H1 (cell line): Measurements from ENCODE around the gene KCNH1. TPM values are rescaled to one million over a fixed set of nuclear protein-coding genes. Genes with fewer than 3 reads are reported as not detected.

Source experiments
- CTCF ChIA-PET: fragments of 300-600 bp; sonication (Branson Sonifier 250); formaldehyde crosslinking; loops from one replicate; lab custom pipeline; 2021; ENCODE audit not compliant: partially characterized antibody; lab: Charles Lee
- POLR2A ChIA-PET: fragments of 300-600 bp; sonication (Branson Sonifier 250); formaldehyde crosslinking; loops from one replicate; lab custom pipeline; 2021; ENCODE audit warnings: inconsistent platforms; ENCODE audit not compliant: partially characterized antibody; lab: Charles Lee
- DNase-seq, 2 experiments: peaks; one replicate each; pipeline versions ENCODE4 v3.0.0 to v3.0.0-alpha.2; 2010 to 2022; ENCODE audit warnings: low spot score in 2 of 2, low read depth in 1 of 2, mixed read lengths in 1 of 2
- FAIRE-seq: peaks from 2 replicates; lab custom pipeline; 2011; peaks lifted over from hg19 to GRCh38; lab: Jason Lieb, UNC
- H2AFZ ChIP-seq: 2 replicates; pipeline ENCODE4 v1.8.1; 2012; ENCODE audit warnings: low read length, inconsistent platforms
- H2AK5ac ChIP-seq: 2 replicates; pipeline ENCODE4 v1.6.1; 2013; ENCODE audit warnings: low read depth, low read length
- H2BK120ac ChIP-seq: replicated peaks from 2 replicates; pipeline ENCODE3; 2013; ENCODE audit warnings: low read depth, low read length, inconsistent platforms
- H2BK12ac ChIP-seq: 2 replicates; pipeline ENCODE4 v1.6.1; 2013; ENCODE audit warnings: low read depth, low read length
- H2BK15ac ChIP-seq: 2 replicates; pipeline ENCODE4 v1.6.1; 2013; ENCODE audit warnings: low read length
- H2BK20ac ChIP-seq: 2 replicates; pipeline ENCODE4 v1.6.1; 2013; ENCODE audit warnings: low read length
- H2BK5ac ChIP-seq: 2 replicates; pipeline ENCODE4 v1.6.1; 2013; ENCODE audit warnings: low read depth, low read length
- H3K14ac ChIP-seq: 2 replicates; pipeline ENCODE4 v1.6.1; 2013; ENCODE audit warnings: inconsistent platforms; ENCODE audit not compliant: insufficient read length
- H3K18ac ChIP-seq: 2 replicates; pipeline ENCODE4 v1.6.1; 2013; ENCODE audit warnings: low read length; ENCODE audit errors: extremely low read depth
- H3K23ac ChIP-seq: 2 replicates; pipeline ENCODE4 v1.6.1; 2013; ENCODE audit warnings: inconsistent platforms; ENCODE audit not compliant: insufficient read length
- H3K23me2 ChIP-seq: 2 replicates; pipeline ENCODE4 v1.6.1; 2013; ENCODE audit warnings: low read depth, low read length
- H3K27ac ChIP-seq: 2 replicates; pipeline ENCODE4 v1.6.1; 2011; ENCODE audit warnings: low read depth, low read length, inconsistent platforms
- H3K27me3 ChIP-seq, 4 experiments: replicated peaks in 1 of 4; 1 replicate in 1 of 4; 2 replicates in 3 of 4; pipeline versions ENCODE4 v1.6.1 to v1.8.1; 2011 to 2013; ENCODE audit warnings: low read length in 3 of 4, mild to moderate bottlenecking in 3 of 4, inconsistent platforms in 2 of 4, mixed read lengths in 2 of 4, moderate library complexity in 1 of 4; ENCODE audit not compliant: control insufficient read depth in 3 of 4, insufficient read depth in 3 of 4; ENCODE audit errors: extremely low read depth in 1 of 4
- H3K36me3 ChIP-seq, 4 experiments: 2 replicates each; pipeline versions ENCODE4 v1.6.1 to v1.8.1; 2011 to 2013; ENCODE audit warnings: mild to moderate bottlenecking in 4 of 4, low read length in 3 of 4, moderate library complexity in 2 of 4, control low read depth in 1 of 4, inconsistent platforms in 1 of 4; ENCODE audit not compliant: insufficient read depth in 4 of 4, control insufficient read depth in 2 of 4
- H3K4ac ChIP-seq: replicated peaks from 2 replicates; pipeline ENCODE3; 2013; ENCODE audit warnings: low read length, low read depth, mixed read lengths, inconsistent platforms; ENCODE audit not compliant: insufficient read length
- H3K4me1 ChIP-seq, 4 experiments: replicated peaks in 1 of 4; 1 replicate in 1 of 4; 2 replicates in 3 of 4; pipeline versions ENCODE4 v1.6.1 to v1.8.1; 2011 to 2013; ENCODE audit warnings: low read length in 3 of 4, inconsistent platforms in 2 of 4, mixed read lengths in 1 of 4; ENCODE audit not compliant: insufficient read depth in 4 of 4, control insufficient read depth in 3 of 4
- H3K4me2 ChIP-seq, 2 experiments: 2 replicates each; pipeline versions ENCODE4 v1.6.1 to v1.8.1; 2011 to 2013; ENCODE audit warnings: low read depth in 2 of 2, low read length in 2 of 2, control low read depth in 1 of 2, inconsistent platforms in 1 of 2, mild to moderate bottlenecking in 1 of 2; ENCODE audit not compliant: insufficient read depth in 1 of 2
- H3K4me3 ChIP-seq, 4 experiments: fragments of 200-600, 300-600 bp in 1 of 4; sonication (generic), shearing (Covaris generic), sonication (Bioruptor Twin) in 1 of 4; 2 replicates each; pipeline versions ENCODE4 v1.5.1 to v1.8.1; 2011 to 2016; ENCODE audit warnings: low read length in 4 of 4, low read depth in 3 of 4, control low read depth in 2 of 4, inconsistent platforms in 2 of 4, mild to moderate bottlenecking in 2 of 4, mixed read lengths in 1 of 4, moderate library complexity in 1 of 4; ENCODE audit not compliant: insufficient read depth in 2 of 4; ENCODE audit errors: extremely low read depth in 1 of 4
- H3K56ac ChIP-seq: replicated peaks from 2 replicates; pipeline ENCODE3; 2013; ENCODE audit warnings: low read depth, mild to moderate bottlenecking, mixed read lengths, low read length, inconsistent platforms; ENCODE audit not compliant: insufficient read length
- H3K79me1 ChIP-seq: 2 replicates; pipeline ENCODE4 v1.6.1; 2013; ENCODE audit warnings: low read depth, low read length, control low read depth
- H3K79me2 ChIP-seq, 2 experiments: 2 replicates each; pipeline versions ENCODE4 v1.6.1 to v1.8.1; 2012 to 2013; ENCODE audit warnings: low read length in 2 of 2, mild to moderate bottlenecking in 2 of 2, inconsistent platforms in 1 of 2; ENCODE audit not compliant: insufficient read depth in 2 of 2, control insufficient read depth in 1 of 2
- H3K9ac ChIP-seq, 4 experiments: replicated peaks in 1 of 4; 1 replicate in 1 of 4; 2 replicates in 3 of 4; pipeline versions ENCODE4 v1.6.1 to v1.8.1; 2011 to 2013; ENCODE audit warnings: low read depth in 3 of 4, low read length in 3 of 4, control low read depth in 2 of 4, mild to moderate bottlenecking in 2 of 4, moderate library complexity in 2 of 4, inconsistent platforms in 1 of 4; ENCODE audit errors: extremely low read depth in 1 of 4
- H3K9me3 ChIP-seq, 2 experiments: 2 replicates each; pipeline versions ENCODE4 v1.6.1 to v1.8.1; 2012 to 2013; ENCODE audit warnings: mild to moderate bottlenecking in 2 of 2, moderate library complexity in 2 of 2, control low read depth in 1 of 2, inconsistent platforms in 1 of 2, low read depth in 1 of 2, low read length in 1 of 2, mixed read lengths in 1 of 2; ENCODE audit not compliant: insufficient read depth in 2 of 2
- H4K20me1 ChIP-seq, 2 experiments: replicated peaks in 1 of 2; 2 replicates each; pipeline versions ENCODE3 to v1.8.1; 2011 to 2013; ENCODE audit warnings: inconsistent platforms in 2 of 2, low read length in 2 of 2, mild to moderate bottlenecking in 1 of 2; ENCODE audit not compliant: insufficient read depth in 2 of 2, control insufficient read depth in 1 of 2
- H4K5ac ChIP-seq: 2 replicates; pipeline ENCODE4 v1.6.1; 2013; ENCODE audit warnings: low read length, low read depth, mixed read lengths, inconsistent platforms; ENCODE audit not compliant: insufficient read length
- H4K8ac ChIP-seq: 2 replicates; pipeline ENCODE4 v1.8.0; 2013; ENCODE audit warnings: mild to moderate bottlenecking, moderate library complexity, low read length, inconsistent platforms; ENCODE audit not compliant: insufficient read depth; ENCODE audit errors: extremely low read depth
- H4K91ac ChIP-seq: replicated peaks from 2 replicates; pipeline ENCODE3; 2013; ENCODE audit warnings: low read length, mixed read lengths, inconsistent platforms; ENCODE audit not compliant: insufficient read length
- CBX8 ChIP-seq: fragments of 300-800, 300-1000 bp; sonication (generic); IDR thresholded peaks from 2 replicates; pipeline ENCODE4 v1.7.1; 2016; ENCODE audit warnings: low read depth, low read length, borderline replicate concordance
- FOSL1 ChIP-seq: IDR thresholded peaks from 2 replicates; pipeline ENCODE4 v1.6.1; 2011; ENCODE audit warnings: mild to moderate bottlenecking, low read depth, low read length, moderate library complexity; ENCODE audit not compliant: insufficient read depth
- HDAC2 ChIP-seq, 2 experiments: fragments of 300-600 bp in 1 of 2; sonication (generic) in 1 of 2; IDR thresholded peaks; 2 replicates each; pipeline ENCODE4 v1.6.1; 2011 to 2012; ENCODE audit warnings: low read depth in 2 of 2, low read length in 2 of 2, mild to moderate bottlenecking in 2 of 2, moderate library complexity in 2 of 2, borderline replicate concordance in 1 of 2, inconsistent platforms in 1 of 2
- MAFK ChIP-seq: IDR thresholded peaks from 2 replicates; pipeline ENCODE4 v1.6.1; 2012; ENCODE audit warnings: low read depth, mild to moderate bottlenecking, improper control_type of control experiment, low read length
- SIX5 ChIP-seq: IDR thresholded peaks from 2 replicates; pipeline ENCODE4 v1.6.1; 2011; ENCODE audit warnings: mild to moderate bottlenecking, low read depth, low read length
- TEAD4 ChIP-seq: IDR thresholded peaks from 2 replicates; pipeline ENCODE4 v1.6.1; 2012; ENCODE audit warnings: low read depth, low read length, inconsistent platforms, mixed read lengths
- whole genome bisulfite sequencing, 2 experiments: shearing (Covaris generic) in 1 of 2; methylation state at CpG; one replicate each; pipeline versions ENCODE4 v1.1.6 to v1.1.7; 2013 to 2015; ENCODE audit warnings: low lambda C conversion rate in 2 of 2, mixed read lengths in 2 of 2, inconsistent platforms in 1 of 2, low coverage in 1 of 2, missing lambda C conversion rate in 1 of 2; ENCODE audit not compliant: insufficient replicate concordance in 2 of 2, insufficient coverage in 1 of 2, insufficient read length in 1 of 2; ENCODE audit errors: extremely low coverage in 1 of 2, missing lambda C conversion rate in 1 of 2; 5-methylcytosine and 5-hydroxymethylcytosine counted together
- polyA plus RNA-seq, 7 experiments: library from polyadenylated mRNA; depleted of rRNA in 3 of 7; stranded (reverse) in 5 of 7; unstranded in 2 of 7; fragments of >200 nt in 5 of 7; fragments of 200-250 nt in 2 of 7; gene quantifications; 1 replicate in 5 of 7; 2 replicates in 1 of 7; 4 replicates in 1 of 7; pipeline versions ENCODE4 v1.2.1 to v1.2.3, GENCODE V29; 2011 to 2013; ENCODE audit warnings: missing spikeins in 2 of 7, mixed read lengths in 2 of 7
- total RNA-seq: library from RNA; stranded (reverse); fragmentation: NEBNext Ultra II Directional; extraction: Animal tissue kit (Norgen Biotek cat#: 25700); gene quantifications from 2 replicates; pipeline ENCODE4 v1.2.1, GENCODE V29; 2021

Gene KCNH1
- total and polyA plus RNA-seq, 2 of the 8 experiments (the other 6 are each of a cell fraction or from before 2014, with no cell fraction given), result 0.27 to 0.34 TPM

- no peaks in the 10 kb centered on the region for H3K79me2 ChIP-seq
- no peak overlapping the region for H2BK5ac ChIP-seq
- no peak overlapping the region for H3K14ac ChIP-seq
- no peak overlapping the region for H4K91ac ChIP-seq
- no peaks in the 10 kb centered on the region for H3K36me3 ChIP-seq
- no peaks in the 10 kb centered on the region for H3K9me3 ChIP-seq
- 56% methylated on average over 2 of the region's 2 CpGs; no CpG with 5 or more reads in 1 of the 2 experiments for WGBS, 2 experiments
- no peak overlapping the region for H2AK5ac ChIP-seq
- no peak overlapping the region for H3K56ac ChIP-seq
- no peak overlapping the region for H2BK12ac ChIP-seq
- H4K8ac ChIP-seq, result no peak overlapping the region
- H2BK15ac ChIP-seq, result no peak overlapping the region
- no peak overlapping the region for H3K4me2 ChIP-seq
- H3K79me1 ChIP-seq, result no peaks in the 10 kb centered on the region
- POLR2A ChIA-PET, result no interaction called here
- DNase-seq, result no peak
- H3K18ac ChIP-seq, result no peak overlapping the region
- H3K4me1 ChIP-seq, result no peaks in the 10 kb centered on the region
- no peak overlapping the region for H3K4me3 ChIP-seq
- no peak for TF ChIP-seq FOSL1
- TF ChIP-seq HDAC2 (IDR thresholded peaks at IDR 0.05; ENCODE audit: borderline replicate concordance in 1 of 2, low read depth in 2 of 2, low read length in 2 of 2), result no peak
- no peak for TF ChIP-seq TEAD4
- TF ChIP-seq MAFK, result no peak
- TF ChIP-seq SIX5, result no peak
- no peak for TF ChIP-seq CBX8
- no peak overlapping the region for H2BK20ac ChIP-seq
- H3K27ac ChIP-seq, result no peak overlapping the region
- H3K4ac ChIP-seq, result no peak overlapping the region
- FAIRE-seq, result no peak
- no peaks in the 10 kb centered on the region for H3K27me3 ChIP-seq
- no peak overlapping the region for H2BK120ac ChIP-seq
- CTCF ChIA-PET, result interaction anchor here (0.6 to 1.7 kb wide), 3 partner anchors 360 to 1181 kb away, joined by 3 to 5 read pairs (median 4); no protein-coding TSS in a partner anchor
- H4K5ac ChIP-seq, result no peak overlapping the region
- no peaks in the 10 kb centered on the region for H3K23me2 ChIP-seq
- H3K9ac ChIP-seq, result no peak overlapping the region
- H2AFZ ChIP-seq, result no peak overlapping the region
- no peaks in the 10 kb centered on the region for H4K20me1 ChIP-seq
- H3K23ac ChIP-seq, result no peak overlapping the region
These were observed 189.7 kb downstream of the KCNH1 start for GRCh38 chr1:210944252-210944651.
